Mesothelial cell of epicardium (in vitro differentiated cells): ENCODE results near the gene MYMX. TPM values are rescaled to one million over a fixed set of nuclear protein-coding genes. Genes with fewer than 3 reads are reported as not detected.

Experiments
- DNase-seq, 2 experiments: peaks; one replicate each; pipeline ENCODE4 v3.0.0; 2021; ENCODE audit warnings: low spot score in 2 of 2; ENCODE audit not compliant: unreplicated experiment in 2 of 2
- H3K27ac Mint-ChIP-seq: 2 replicates; pipeline ENCODE4 v1.8.0; 2021; ENCODE audit warnings: mixed read lengths
- H3K27me3 Mint-ChIP-seq: 2 replicates; pipeline ENCODE4 v1.8.0; 2021; ENCODE audit warnings: low read depth, mixed read lengths
- H3K36me3 Mint-ChIP-seq: 2 replicates; pipeline ENCODE4 v1.8.0; 2021; ENCODE audit warnings: mixed read lengths
- H3K4me1 Mint-ChIP-seq: 2 replicates; pipeline ENCODE4 v1.8.0; 2021; ENCODE audit warnings: mixed read lengths
- H3K4me3 Mint-ChIP-seq: 2 replicates; pipeline ENCODE4 v1.8.0; 2021; ENCODE audit warnings: mild to moderate bottlenecking, moderate library complexity, mixed read lengths
- H3K9me3 Mint-ChIP-seq: 2 replicates; pipeline ENCODE4 v1.8.0; 2021; ENCODE audit warnings: mixed read lengths
- total RNA-seq: library from RNA; stranded (reverse); gene quantifications from 3 replicates; pipeline ENCODE4 v1.2.1, GENCODE V29; 2021
- TF ChIP-seq, protein P1 (sequence below): fragments of 200-600 bp; sonication (generic); IDR thresholded peaks from one replicate; pipeline ENCODE4 v1.5.0; 2021; ENCODE audit warnings: antibody characterized with exemption; ENCODE audit not compliant: unreplicated experiment

The MYMX gene
- total RNA-seq, 1 donor from 2014 or later = not detected

DNA sequence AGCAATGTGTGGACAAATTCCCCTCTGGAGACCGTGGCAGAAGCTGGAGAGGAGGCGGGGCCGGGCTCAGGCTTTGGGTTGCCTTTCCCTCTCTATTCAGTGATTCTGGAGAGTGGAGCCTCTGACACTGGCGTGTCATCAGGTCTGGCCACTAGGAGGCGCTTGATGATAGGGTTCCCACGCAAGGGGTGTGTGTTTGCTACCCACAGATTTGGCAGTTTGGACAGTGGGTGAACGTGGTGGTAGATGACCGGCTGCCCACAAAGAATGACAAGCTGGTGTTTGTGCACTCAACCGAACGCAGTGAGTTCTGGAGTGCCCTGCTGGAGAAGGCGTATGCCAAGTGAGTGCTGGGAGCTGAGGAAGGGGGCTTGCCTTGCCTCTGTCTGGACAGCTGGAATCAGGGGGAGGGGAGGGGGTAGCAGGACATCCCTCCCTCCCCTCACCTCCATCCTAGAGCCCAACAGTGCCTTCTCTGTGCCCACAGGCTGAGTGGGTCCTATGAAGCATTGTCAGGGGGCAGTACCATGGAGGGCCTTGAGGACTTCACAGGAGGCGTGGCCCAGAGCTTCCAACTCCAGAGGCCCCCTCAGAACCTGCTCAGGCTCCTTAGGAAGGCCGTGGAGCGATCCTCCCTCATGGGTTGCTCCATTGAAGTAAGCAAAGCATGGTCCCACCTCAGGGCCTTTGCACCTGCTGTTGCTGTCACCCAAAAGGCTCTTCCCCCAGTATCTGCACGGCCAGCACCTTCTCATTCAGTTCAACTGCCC, 43.8 kb upstream of the MYMX start:
- Mint-ChIP-seq H3K4me3 (no peak overlapping the region), H3K27ac (no peak overlapping the region), H3K4me1 (no peaks in the 10 kb centered on the region), H3K27me3 (peaks cover 17% of the 10 kb centered on the region), H3K9me3 (no peaks in the 10 kb centered on the region), H3K36me3 (no peaks in the 10 kb centered on the region)
- DNase-seq = peak; percentile 68 to 85
- TF ChIP-seq, protein P1, sequence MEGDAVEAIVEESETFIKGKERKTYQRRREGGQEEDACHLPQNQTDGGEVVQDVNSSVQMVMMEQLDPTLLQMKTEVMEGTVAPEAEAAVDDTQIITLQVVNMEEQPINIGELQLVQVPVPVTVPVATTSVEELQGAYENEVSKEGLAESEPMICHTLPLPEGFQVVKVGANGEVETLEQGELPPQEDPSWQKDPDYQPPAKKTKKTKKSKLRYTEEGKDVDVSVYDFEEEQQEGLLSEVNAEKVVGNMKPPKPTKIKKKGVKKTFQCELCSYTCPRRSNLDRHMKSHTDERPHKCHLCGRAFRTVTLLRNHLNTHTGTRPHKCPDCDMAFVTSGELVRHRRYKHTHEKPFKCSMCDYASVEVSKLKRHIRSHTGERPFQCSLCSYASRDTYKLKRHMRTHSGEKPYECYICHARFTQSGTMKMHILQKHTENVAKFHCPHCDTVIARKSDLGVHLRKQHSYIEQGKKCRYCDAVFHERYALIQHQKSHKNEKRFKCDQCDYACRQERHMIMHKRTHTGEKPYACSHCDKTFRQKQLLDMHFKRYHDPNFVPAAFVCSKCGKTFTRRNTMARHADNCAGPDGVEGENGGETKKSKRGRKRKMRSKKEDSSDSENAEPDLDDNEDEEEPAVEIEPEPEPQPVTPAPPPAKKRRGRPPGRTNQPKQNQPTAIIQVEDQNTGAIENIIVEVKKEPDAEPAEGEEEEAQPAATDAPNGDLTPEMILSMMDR = peak; percentile 80

DNA sequence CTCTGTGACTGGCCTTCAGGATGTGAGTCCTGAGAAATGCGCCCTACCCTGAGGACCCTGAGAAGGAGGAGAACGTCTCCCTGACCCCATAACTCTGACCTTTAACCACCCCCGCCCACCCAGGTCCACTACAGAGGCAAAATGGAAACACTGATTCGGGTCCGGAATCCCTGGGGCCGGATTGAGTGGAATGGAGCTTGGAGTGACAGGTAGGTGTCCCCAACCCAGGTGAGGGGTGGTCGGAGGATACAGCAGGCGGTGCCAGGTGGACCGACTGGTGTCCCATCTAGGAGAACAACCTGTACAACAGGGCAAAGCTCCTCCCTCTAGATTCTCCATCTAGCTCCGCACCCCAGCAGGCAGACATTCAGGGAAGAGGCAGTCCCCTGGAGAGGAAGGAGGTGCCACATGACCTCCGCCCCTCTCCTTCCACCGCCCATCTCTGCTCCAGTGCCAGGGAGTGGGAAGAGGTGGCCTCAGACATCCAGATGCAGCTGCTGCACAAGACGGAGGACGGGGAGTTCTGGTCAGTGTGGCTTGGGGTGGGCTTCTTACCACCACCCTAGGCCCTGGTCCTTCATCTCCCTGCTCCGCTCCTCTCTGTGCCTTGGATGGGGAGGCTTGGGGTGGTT, 40.5 kb upstream of the MYMX start:
- Mint-ChIP-seq H3K4me3 (no peak overlapping the region), H3K36me3 (no peaks in the 10 kb centered on the region), H3K27me3 (peaks cover 4% of the 10 kb centered on the region), H3K4me1 (no peaks in the 10 kb centered on the region), H3K27ac (no peak overlapping the region), H3K9me3 (no peaks in the 10 kb centered on the region)
- DNase-seq = no peak
- TF ChIP-seq, protein P1 = no peak

DNA sequence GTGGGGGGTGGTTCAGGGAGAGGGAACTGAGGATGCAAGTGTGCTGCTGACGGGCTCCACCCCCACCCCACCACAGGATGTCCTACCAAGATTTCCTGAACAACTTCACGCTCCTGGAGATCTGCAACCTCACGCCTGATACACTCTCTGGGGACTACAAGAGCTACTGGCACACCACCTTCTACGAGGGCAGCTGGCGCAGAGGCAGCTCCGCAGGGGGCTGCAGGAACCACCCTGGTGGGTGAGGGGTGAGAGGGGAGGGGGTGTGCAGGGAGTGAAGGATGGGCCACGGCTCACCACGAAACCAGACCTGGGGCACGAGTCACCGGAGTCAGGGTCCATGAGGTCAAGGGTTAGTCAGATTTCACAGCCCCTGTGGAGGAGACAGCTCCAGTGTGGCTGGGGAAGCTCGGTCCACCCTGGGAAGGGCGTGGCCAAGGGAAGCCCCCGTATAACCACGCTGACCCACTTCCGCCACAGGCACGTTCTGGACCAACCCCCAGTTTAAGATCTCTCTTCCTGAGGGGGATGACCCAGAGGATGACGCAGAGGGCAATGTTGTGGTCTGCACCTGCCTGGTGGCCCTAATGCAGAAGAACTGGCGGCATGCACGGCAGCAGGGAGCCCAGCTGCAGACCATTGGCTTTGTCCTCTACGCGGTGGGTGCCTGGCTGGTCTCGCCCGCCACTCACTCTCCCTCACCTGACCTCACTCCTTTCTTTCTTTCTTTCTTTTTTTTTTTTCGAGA, 39.8 kb upstream of the MYMX start:
- no peak overlapping the region for H3K27ac Mint-ChIP-seq
- peaks cover 2% of the 10 kb centered on the region for H3K27me3 Mint-ChIP-seq
- H3K9me3 Mint-ChIP-seq = no peaks in the 10 kb centered on the region
- H3K36me3 Mint-ChIP-seq = no peaks in the 10 kb centered on the region
- H3K4me1 Mint-ChIP-seq = no peaks in the 10 kb centered on the region
- H3K4me3 Mint-ChIP-seq = no peak overlapping the region
- TF ChIP-seq, protein P1 = no peak
- DNase-seq = no peak

DNA sequence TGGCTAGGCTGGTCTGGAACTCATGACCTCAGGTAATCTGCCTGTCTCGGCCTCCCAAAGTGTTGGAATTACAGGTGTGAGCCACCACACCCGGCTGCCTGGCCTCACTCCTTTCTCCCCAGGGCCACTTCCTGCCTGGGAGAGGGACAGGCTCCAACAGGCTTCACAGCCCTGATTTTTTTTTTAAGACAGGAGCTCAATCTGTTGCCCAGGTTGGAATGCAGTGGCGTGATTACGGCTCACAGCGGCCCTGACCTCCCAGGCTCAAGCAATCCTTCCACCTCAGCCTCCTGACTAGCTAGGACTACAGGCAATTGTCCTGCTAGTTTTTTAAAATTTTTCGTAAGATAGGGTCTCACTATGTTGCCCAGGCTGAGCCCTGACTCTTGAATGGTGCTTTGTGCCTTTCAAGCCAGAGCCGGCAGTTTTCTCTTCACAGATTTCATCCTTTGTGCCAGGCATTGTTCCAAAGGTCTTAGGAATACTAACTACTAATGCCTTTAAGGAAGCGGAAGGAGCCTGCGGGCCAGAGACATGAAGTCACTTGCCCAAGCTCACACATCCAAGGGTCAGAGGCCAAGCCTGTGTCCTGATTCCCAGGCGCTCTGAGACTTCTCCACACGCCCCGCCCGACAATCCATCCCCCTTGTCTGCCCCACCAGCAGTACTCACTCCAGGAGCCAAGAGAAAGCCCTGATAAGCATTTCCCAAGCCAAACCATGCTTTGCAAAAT, 38.9 kb upstream of the MYMX start:
- Mint-ChIP-seq H3K36me3 (no peaks in the 10 kb centered on the region), H3K9me3 (no peaks in the 10 kb centered on the region), H3K27me3 (no peaks in the 10 kb centered on the region), H3K27ac (peak overlapping the region; percentile 26), H3K4me3 (no peak overlapping the region), H3K4me1 (no peaks in the 10 kb centered on the region)
- TF ChIP-seq, protein P1 = no peak
- DNase-seq = no peak

DNA sequence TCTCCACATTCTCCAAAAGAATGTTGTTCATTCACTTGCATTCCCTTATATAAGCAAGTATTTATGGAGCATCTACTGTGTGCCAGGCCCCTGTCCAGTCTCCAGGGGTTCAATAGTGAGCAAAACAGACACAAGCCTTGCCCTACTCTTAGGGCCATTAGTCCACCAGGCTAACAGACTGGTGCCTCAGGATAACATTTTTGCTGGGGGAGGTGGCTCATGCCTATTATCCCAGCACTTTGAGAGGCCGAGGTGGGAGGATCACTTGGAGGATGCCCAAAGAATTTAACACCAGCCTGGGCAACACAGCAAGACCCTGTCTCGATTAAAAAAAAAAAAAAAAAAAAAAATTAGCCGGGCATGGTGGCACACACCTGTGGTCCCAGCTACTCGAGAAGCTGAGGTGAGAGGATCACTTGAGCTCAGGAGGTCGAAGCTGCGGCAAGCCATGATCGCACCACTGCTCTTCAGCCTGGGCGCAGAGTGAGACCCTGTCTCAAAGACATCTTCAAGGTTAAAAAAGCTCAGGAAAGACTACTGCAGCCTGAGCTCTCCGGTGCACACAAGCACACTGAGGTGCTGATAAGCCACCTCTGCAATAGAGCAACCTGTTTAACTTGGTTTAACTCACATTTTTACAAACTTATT, 38.2 kb upstream of the MYMX start:
- Mint-ChIP-seq H3K9me3 (no peaks in the 10 kb centered on the region), H3K27me3 (no peaks in the 10 kb centered on the region), H3K4me3 (no peak overlapping the region), H3K36me3 (no peaks in the 10 kb centered on the region), H3K4me1 (no peaks in the 10 kb centered on the region), H3K27ac (peak overlapping the region; percentile 4)
- DNase-seq = no peak
- TF ChIP-seq, protein P1 = no peak
